Measurements from ENCODE around the gene CHCHD3. TPM values are rescaled to one million over a fixed set of nuclear protein-coding genes. Genes with fewer than 3 reads are reported as not detected.
A peak's percentile ranks its signal among the peaks of the same experiment; 100 is the strongest.

The CHCHD3 gene
- total RNA-seq, 1 experiment from 2014 or later, result 89.9 TPM

DNA sequence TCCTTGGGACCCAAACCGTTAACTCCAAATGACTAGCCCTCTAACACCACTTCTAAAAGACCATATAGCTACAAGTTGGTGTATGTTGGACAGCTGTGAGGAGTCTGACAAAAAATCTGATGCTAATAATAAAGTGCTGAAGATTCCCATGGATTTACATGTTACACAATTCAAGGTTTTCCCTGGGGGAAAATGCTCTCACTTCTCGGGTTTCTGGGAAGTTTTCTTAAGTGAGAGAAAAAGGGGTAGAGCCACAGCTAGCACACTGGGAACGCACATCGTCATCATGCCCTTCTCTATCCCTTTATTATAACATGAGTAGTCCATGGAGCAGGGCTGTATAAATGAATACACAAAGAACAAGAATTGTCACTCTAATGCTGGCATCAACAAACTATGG lies 162.1 kb downstream of the CHCHD3 start:
- BruUV-seq (replicated peaks), result no TSS peak
- Mint-ChIP-seq H3K4me1 (ENCODE audit: low read depth, unreplicated experiment) (peaks cover 8% of the 10 kb centered on the region), H3K4me3 (ENCODE audit: low read depth, unreplicated experiment) (no peak overlapping the region), H3K27ac (ENCODE audit: unreplicated experiment) (no peak overlapping the region), H3K9me3 (ENCODE audit: low read depth, unreplicated experiment) (no peaks in the 10 kb centered on the region), H3K27me3 (ENCODE audit: unreplicated experiment) (no peaks in the 10 kb centered on the region), H3K36me3 (ENCODE audit: insufficient read depth, unreplicated experiment) (no peaks in the 10 kb centered on the region)
- TF ChIP-seq, protein P1, sequence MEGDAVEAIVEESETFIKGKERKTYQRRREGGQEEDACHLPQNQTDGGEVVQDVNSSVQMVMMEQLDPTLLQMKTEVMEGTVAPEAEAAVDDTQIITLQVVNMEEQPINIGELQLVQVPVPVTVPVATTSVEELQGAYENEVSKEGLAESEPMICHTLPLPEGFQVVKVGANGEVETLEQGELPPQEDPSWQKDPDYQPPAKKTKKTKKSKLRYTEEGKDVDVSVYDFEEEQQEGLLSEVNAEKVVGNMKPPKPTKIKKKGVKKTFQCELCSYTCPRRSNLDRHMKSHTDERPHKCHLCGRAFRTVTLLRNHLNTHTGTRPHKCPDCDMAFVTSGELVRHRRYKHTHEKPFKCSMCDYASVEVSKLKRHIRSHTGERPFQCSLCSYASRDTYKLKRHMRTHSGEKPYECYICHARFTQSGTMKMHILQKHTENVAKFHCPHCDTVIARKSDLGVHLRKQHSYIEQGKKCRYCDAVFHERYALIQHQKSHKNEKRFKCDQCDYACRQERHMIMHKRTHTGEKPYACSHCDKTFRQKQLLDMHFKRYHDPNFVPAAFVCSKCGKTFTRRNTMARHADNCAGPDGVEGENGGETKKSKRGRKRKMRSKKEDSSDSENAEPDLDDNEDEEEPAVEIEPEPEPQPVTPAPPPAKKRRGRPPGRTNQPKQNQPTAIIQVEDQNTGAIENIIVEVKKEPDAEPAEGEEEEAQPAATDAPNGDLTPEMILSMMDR (IDR thresholded peaks at IDR 0.05; ENCODE audit: unreplicated experiment), result no peak
- intact Hi-C loops (cut with micrococcal nuclease; ENCODE audit: unreplicated experiment), result no loop called here
- CTCF ChIA-PET, result interaction anchor here (0.6 kb wide), 1 partner anchor 1013 kb away, joined by 3 read pairs; no protein-coding TSS in a partner anchor
- DNase-seq, result no peak

DNA sequence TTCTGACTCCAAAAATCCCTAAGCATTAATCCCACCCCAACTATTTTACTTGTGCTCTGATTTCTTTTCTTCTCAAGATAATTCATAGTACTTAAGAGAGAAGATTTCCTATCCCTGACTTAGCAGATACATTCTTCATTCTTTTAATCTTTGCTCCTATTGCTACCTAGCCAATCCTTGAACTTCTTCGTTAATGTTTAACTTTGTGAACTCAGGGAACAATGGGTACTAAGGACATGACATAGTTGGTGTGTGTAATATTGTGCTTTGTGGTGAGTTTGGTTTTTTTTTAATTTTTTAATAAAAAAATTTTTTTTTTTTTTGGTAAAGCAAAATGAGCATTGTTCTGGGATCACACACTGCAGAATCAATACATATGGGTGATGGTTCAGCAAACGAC lies 166.2 kb downstream of the CHCHD3 start:
- peaks cover 8% of the 10 kb centered on the region for H3K4me1 Mint-ChIP-seq (ENCODE audit: low read depth, unreplicated experiment)
- H3K9me3 Mint-ChIP-seq (ENCODE audit: low read depth, unreplicated experiment), result no peaks in the 10 kb centered on the region
- intact Hi-C loops (cut with micrococcal nuclease; ENCODE audit: unreplicated experiment), result no loop called here
- no TSS peak for BruUV-seq (replicated peaks)
- no peak overlapping the region for H3K4me3 Mint-ChIP-seq (ENCODE audit: low read depth, unreplicated experiment)
- H3K27ac Mint-ChIP-seq (ENCODE audit: unreplicated experiment), result peak overlapping the region; percentile 3
- TF ChIP-seq, protein P1 (IDR thresholded peaks at IDR 0.05; ENCODE audit: unreplicated experiment), result no peak
- no peaks in the 10 kb centered on the region for H3K27me3 Mint-ChIP-seq (ENCODE audit: unreplicated experiment)
- CTCF ChIA-PET, result interaction anchor here (1.1 kb wide), 1 partner anchor 9 kb away, joined by 4 read pairs; no protein-coding TSS in a partner anchor
- no peak for DNase-seq
- no peaks in the 10 kb centered on the region for H3K36me3 Mint-ChIP-seq (ENCODE audit: insufficient read depth, unreplicated experiment)

DNA sequence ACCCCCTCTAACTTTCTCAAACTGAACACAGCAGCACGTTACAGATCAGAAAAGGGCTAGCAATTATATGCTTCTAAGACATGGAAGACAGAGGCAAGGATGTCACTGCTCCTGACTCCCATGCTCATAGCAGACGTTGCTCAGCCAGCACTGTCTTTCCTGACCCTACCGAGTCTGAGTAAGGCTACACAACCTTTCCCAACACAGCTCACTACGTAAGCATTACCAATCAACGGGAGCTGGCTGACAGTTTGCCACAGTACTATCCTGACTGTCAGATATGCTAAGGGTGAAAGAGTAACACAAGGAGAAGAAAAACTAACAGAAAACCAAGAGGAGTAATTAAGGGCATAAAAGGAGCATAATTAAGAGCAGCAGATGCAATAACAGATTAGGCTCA lies 171.2 kb downstream of the CHCHD3 start:
- Mint-ChIP-seq H3K9me3 (ENCODE audit: low read depth, unreplicated experiment) (no peaks in the 10 kb centered on the region), H3K4me3 (ENCODE audit: low read depth, unreplicated experiment) (no peak overlapping the region), H3K4me1 (ENCODE audit: low read depth, unreplicated experiment) (peaks cover 6% of the 10 kb centered on the region), H3K27ac (ENCODE audit: unreplicated experiment) (no peak overlapping the region), H3K27me3 (ENCODE audit: unreplicated experiment) (no peaks in the 10 kb centered on the region), H3K36me3 (ENCODE audit: insufficient read depth, unreplicated experiment) (no peaks in the 10 kb centered on the region)
- TF ChIP-seq, protein P1 (IDR thresholded peaks at IDR 0.05; ENCODE audit: unreplicated experiment), result no peak
- CTCF ChIA-PET, result no interaction called here
- no TSS peak for BruUV-seq (replicated peaks)
- no peak for DNase-seq
- intact Hi-C loops (cut with micrococcal nuclease; ENCODE audit: unreplicated experiment), result no loop called here

DNA sequence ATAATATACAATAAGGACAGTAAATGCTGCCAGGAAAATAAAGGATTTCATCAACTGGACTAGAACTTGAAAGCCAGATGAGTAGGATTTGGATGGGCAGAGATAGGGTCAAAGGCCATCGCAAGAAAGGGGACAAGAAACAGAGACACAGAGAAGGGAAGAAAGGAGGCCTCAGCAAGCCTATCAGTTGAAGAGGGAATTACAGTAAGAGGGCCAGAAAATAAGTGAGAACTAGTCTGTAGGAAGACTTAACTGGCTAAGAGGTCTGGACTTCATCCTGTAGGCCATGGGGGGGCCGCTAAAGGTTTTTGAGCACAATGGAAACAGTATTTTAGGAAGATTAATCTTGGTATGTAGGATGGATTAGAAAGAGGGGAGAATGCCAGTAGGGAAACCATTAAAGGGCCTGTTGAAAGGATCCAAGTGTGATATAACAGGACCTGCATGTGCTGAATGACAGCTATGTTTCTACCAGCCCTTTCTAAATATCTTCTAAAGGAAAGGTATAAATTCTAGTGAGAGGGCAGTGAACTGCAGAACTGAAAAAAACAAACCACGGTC lies 174.4 kb downstream of the CHCHD3 start:
- Mint-ChIP-seq H3K9me3 (ENCODE audit: low read depth, unreplicated experiment) (no peaks in the 10 kb centered on the region), H3K4me3 (ENCODE audit: low read depth, unreplicated experiment) (no peak overlapping the region), H3K27me3 (ENCODE audit: unreplicated experiment) (no peaks in the 10 kb centered on the region), H3K36me3 (ENCODE audit: insufficient read depth, unreplicated experiment) (no peaks in the 10 kb centered on the region), H3K4me1 (ENCODE audit: low read depth, unreplicated experiment) (no peaks in the 10 kb centered on the region), H3K27ac (ENCODE audit: unreplicated experiment) (no peak overlapping the region)
- intact Hi-C loops (cut with micrococcal nuclease; ENCODE audit: unreplicated experiment), result no loop called here
- DNase-seq, result no peak
- TF ChIP-seq, protein P1 (IDR thresholded peaks at IDR 0.05; ENCODE audit: unreplicated experiment), result no peak
- no TSS peak for BruUV-seq (replicated peaks)
- CTCF ChIA-PET, result interaction anchor here (1.2 kb wide), 1 partner anchor 7 kb away, joined by 4 read pairs; no protein-coding TSS in a partner anchor

All from Calu3 (cell line).